T-helper 17 cell (primary cell): ENCODE data around the gene ME2. TPM values are rescaled to one million over a fixed set of nuclear protein-coding genes. Genes with fewer than 3 reads are reported as not detected.
A peak's percentile ranks its signal among the peaks of the same experiment; 100 is the strongest.

Source experiments
- ATAC-seq: fragments of 150-1000 bp; cut with Tn5 transposase; 2 replicates; pipeline ENCODE4 v1.10.0; 2021; ENCODE audit warnings: mild to moderate bottlenecking, moderate library complexity
- DNase-seq, 3 donors: peaks; one replicate each; pipeline versions ENCODE4 v3.0.0 to v3.0.0-alpha.2; 2020 to 2021
- H3K9me3 ChIP-seq: one replicate; pipeline ENCODE4 v1.7.0; 2013; ENCODE audit warnings: low read length, mild to moderate bottlenecking; ENCODE audit not compliant: control insufficient read depth, poor library complexity, severe bottlenecking
- H3K27ac Mint-ChIP-seq: one replicate; pipeline ENCODE4 v1.8.0; 2022; ENCODE audit warnings: mild to moderate bottlenecking, moderate library complexity, mixed read lengths
- H3K27me3 Mint-ChIP-seq: one replicate; pipeline ENCODE4 v1.8.0; 2022; ENCODE audit warnings: mixed read lengths
- H3K36me3 Mint-ChIP-seq: one replicate; pipeline ENCODE4 v1.8.0; 2022; ENCODE audit warnings: low read depth, mixed read lengths
- H3K4me1 Mint-ChIP-seq: one replicate; pipeline ENCODE4 v1.8.0; 2022; ENCODE audit warnings: mild to moderate bottlenecking, mixed read lengths
- H3K4me3 Mint-ChIP-seq: one replicate; pipeline ENCODE4 v1.8.0; 2022; ENCODE audit warnings: mild to moderate bottlenecking, moderate library complexity, mixed read lengths
- total RNA-seq, 4 donors: library from RNA in 2 of 4; stranded (reverse) in 2 of 4; gene quantifications; one replicate each; pipeline ENCODE4 v1.2.3 and lab custom pipeline; 2022 to 2026

Gene ME2
- total RNA-seq, 2 donors from 2014 or later, result 26.7 to 34.2 TPM

- ATAC-seq, result no peak
- H3K4me3 Mint-ChIP-seq, result no peak overlapping the region
- H3K27ac Mint-ChIP-seq, result no peak overlapping the region
- H3K9me3 ChIP-seq, result no peaks in the 10 kb centered on the region
- peaks cover 28% of the 10 kb centered on the region for H3K4me1 Mint-ChIP-seq
- DNase-seq, result no peak
- H3K36me3 Mint-ChIP-seq, result peaks cover 23% of the 10 kb centered on the region
- no peaks in the 10 kb centered on the region for H3K27me3 Mint-ChIP-seq
Observed at GRCh38 chr18:50906843-50907242, 27.9 kb downstream of the ME2 start.

- Mint-ChIP-seq H3K27me3 (no peaks in the 10 kb centered on the region), H3K36me3 (peaks cover 24% of the 10 kb centered on the region), H3K4me3 (no peak overlapping the region), H3K4me1 (peaks cover 26% of the 10 kb centered on the region), H3K27ac (peak overlapping the region; percentile 74)
- DNase-seq (no peak), ATAC-seq (no peak)
- H3K9me3 ChIP-seq, result no peaks in the 10 kb centered on the region
Observed at GRCh38 chr18:50909261-50909660, 30.3 kb downstream of the ME2 start.

GRCh38 chr18:50911006-50911405 lies 32.1 kb downstream of the ME2 start:
- H3K9me3 ChIP-seq, result no peaks in the 10 kb centered on the region
- DNase-seq (no peak), ATAC-seq (no peak)
- H3K27ac Mint-ChIP-seq, result peak overlapping the region; percentile 39
- no peak overlapping the region for H3K4me3 Mint-ChIP-seq
- peaks cover 26% of the 10 kb centered on the region for H3K36me3 Mint-ChIP-seq
- H3K27me3 Mint-ChIP-seq, result no peaks in the 10 kb centered on the region
- peaks cover 26% of the 10 kb centered on the region for H3K4me1 Mint-ChIP-seq

GRCh38 chr18:50917021-50917420 lies 38.1 kb downstream of the ME2 start:
- Mint-ChIP-seq H3K27ac (no peak overlapping the region), H3K36me3 (peaks cover 18% of the 10 kb centered on the region), H3K27me3 (no peaks in the 10 kb centered on the region), H3K4me3 (no peak overlapping the region), H3K4me1 (peaks cover 8% of the 10 kb centered on the region)
- no peak for DNase-seq
- no peak for ATAC-seq
- no peaks in the 10 kb centered on the region for H3K9me3 ChIP-seq

GRCh38 chr18:50918153-50918552 lies 39.2 kb downstream of the ME2 start:
- DNase-seq (no peak), ATAC-seq (no peak)
- Mint-ChIP-seq H3K4me1 (peaks cover 8% of the 10 kb centered on the region), H3K27ac (no peak overlapping the region), H3K36me3 (peaks cover 18% of the 10 kb centered on the region), H3K27me3 (no peaks in the 10 kb centered on the region), H3K4me3 (no peak overlapping the region)
- H3K9me3 ChIP-seq, result no peaks in the 10 kb centered on the region

GRCh38 chr18:50924372-50924771 lies 45.5 kb downstream of the ME2 start:
- ATAC-seq, result no peak
- Mint-ChIP-seq H3K4me3 (no peak overlapping the region), H3K27me3 (no peaks in the 10 kb centered on the region), H3K36me3 (peaks cover 15% of the 10 kb centered on the region), H3K4me1 (peaks cover 1% of the 10 kb centered on the region), H3K27ac (no peak overlapping the region)
- H3K9me3 ChIP-seq, result peaks cover 4% of the 10 kb centered on the region
- DNase-seq, result no peak

- no peak for DNase-seq
- peaks cover 10% of the 10 kb centered on the region for H3K36me3 Mint-ChIP-seq
- ATAC-seq, result no peak
- H3K4me3 Mint-ChIP-seq, result no peak overlapping the region
- no peak overlapping the region for H3K27ac Mint-ChIP-seq
- no peaks in the 10 kb centered on the region for H3K27me3 Mint-ChIP-seq
- no peaks in the 10 kb centered on the region for H3K4me1 Mint-ChIP-seq
- H3K9me3 ChIP-seq, result peaks cover 4% of the 10 kb centered on the region
Observed at GRCh38 chr18:50926521-50926920, 47.6 kb downstream of the ME2 start.

GRCh38 chr18:50928551-50928950 lies 49.6 kb downstream of the ME2 start:
- no peak overlapping the region for H3K4me3 Mint-ChIP-seq
- DNase-seq (no peak), ATAC-seq (no peak)
- H3K27ac Mint-ChIP-seq, result no peak overlapping the region
- peaks cover 2% of the 10 kb centered on the region for H3K4me1 Mint-ChIP-seq
- peaks cover 4% of the 10 kb centered on the region for H3K9me3 ChIP-seq
- H3K36me3 Mint-ChIP-seq, result peaks cover 10% of the 10 kb centered on the region
- H3K27me3 Mint-ChIP-seq, result no peaks in the 10 kb centered on the region

GRCh38 chr18:50933684-50934083 lies 54.8 kb downstream of the ME2 start:
- no peaks in the 10 kb centered on the region for H3K36me3 Mint-ChIP-seq
- no peak for ATAC-seq
- H3K9me3 ChIP-seq, result no peaks in the 10 kb centered on the region
- H3K27ac Mint-ChIP-seq, result no peak overlapping the region
- H3K4me3 Mint-ChIP-seq, result no peak overlapping the region
- no peak for DNase-seq
- peaks cover 4% of the 10 kb centered on the region for H3K4me1 Mint-ChIP-seq
- no peaks in the 10 kb centered on the region for H3K27me3 Mint-ChIP-seq

- no peaks in the 10 kb centered on the region for H3K27me3 Mint-ChIP-seq
- ATAC-seq, result no peak
- no peak for DNase-seq
- H3K9me3 ChIP-seq, result no peaks in the 10 kb centered on the region
- no peak overlapping the region for H3K27ac Mint-ChIP-seq
- H3K4me1 Mint-ChIP-seq, result peaks cover 11% of the 10 kb centered on the region
- no peaks in the 10 kb centered on the region for H3K36me3 Mint-ChIP-seq
- H3K4me3 Mint-ChIP-seq, result no peak overlapping the region
Observed at GRCh38 chr18:50934545-50935211, 55.8 kb downstream of the ME2 start.

- Mint-ChIP-seq H3K4me1 (peaks cover 11% of the 10 kb centered on the region), H3K27ac (no peak overlapping the region), H3K27me3 (no peaks in the 10 kb centered on the region), H3K4me3 (no peak overlapping the region), H3K36me3 (no peaks in the 10 kb centered on the region)
- ATAC-seq, result no peak
- no peak for DNase-seq
- H3K9me3 ChIP-seq, result no peaks in the 10 kb centered on the region
Observed at GRCh38 chr18:50935493-50936191, 56.7 kb downstream of the ME2 start.

GRCh38 chr18:50937183-50937582 lies 58.3 kb downstream of the ME2 start:
- H3K9me3 ChIP-seq, result no peaks in the 10 kb centered on the region
- no peak overlapping the region for H3K4me3 Mint-ChIP-seq
- ATAC-seq, result no peak
- no peaks in the 10 kb centered on the region for H3K27me3 Mint-ChIP-seq
- peak overlapping the region; percentile 65 for H3K27ac Mint-ChIP-seq
- H3K4me1 Mint-ChIP-seq, result peaks cover 11% of the 10 kb centered on the region
- no peak for DNase-seq
- no peaks in the 10 kb centered on the region for H3K36me3 Mint-ChIP-seq

GRCh38 chr18:50938912-50939311 lies 60.0 kb downstream of the ME2 start:
- no peak overlapping the region for H3K4me3 Mint-ChIP-seq
- no peaks in the 10 kb centered on the region for H3K27me3 Mint-ChIP-seq
- H3K36me3 Mint-ChIP-seq, result peaks cover under 1% of the 10 kb centered on the region
- H3K4me1 Mint-ChIP-seq, result peaks cover 9% of the 10 kb centered on the region
- ATAC-seq (no peak), DNase-seq (no peak)
- H3K27ac Mint-ChIP-seq, result peak overlapping the region; percentile 78
- no peaks in the 10 kb centered on the region for H3K9me3 ChIP-seq
